Esophagus squamous epithelium (tissue), 5 donors: Measurements from ENCODE around the gene SCN3A. TPM values are rescaled to one million over a fixed set of nuclear protein-coding genes. Genes with fewer than 3 reads are reported as not detected.

Experiments used
- DNase-seq: peaks from one replicate; lab custom pipeline; 2025; lab: John Stamatoyannopoulos, UW
- H3K27ac ChIP-seq, 4 donors: fragments of 200-600 bp; sonication (generic); one replicate each; pipeline ENCODE4 v1.5.1; 2016 to 2019; ENCODE audit warnings: mild to moderate bottlenecking in 1 of 4
- H3K27me3 ChIP-seq, 4 donors: fragments of 200-600 bp; sonication (generic); 1 replicate in 3 of 4; 2 replicates in 1 of 4; pipeline versions ENCODE4 v1.5.1 to v1.6.0; 2017 to 2021; ENCODE audit warnings: antibody characterized with exemption in 1 of 4
- H3K36me3 ChIP-seq, 3 donors: fragments of 200-600 bp; sonication (generic); one replicate each; pipeline ENCODE4 v1.5.1; 2016 to 2019
- H3K4me1 ChIP-seq, 3 donors: fragments of 200-600 bp; sonication (generic); one replicate each; pipeline ENCODE4 v1.5.1; 2017 to 2019
- H3K4me3 ChIP-seq, 4 donors: fragments of 200-600 bp; sonication (generic); 1 replicate in 3 of 4; 2 replicates in 1 of 4; pipeline ENCODE4 v1.5.1; 2016 to 2019; ENCODE audit warnings: mild to moderate bottlenecking in 2 of 4, moderate library complexity in 1 of 4
- H3K9me3 ChIP-seq, 3 donors: fragments of 200-600 bp; sonication (generic); one replicate each; pipeline ENCODE4 v1.5.1; 2016 to 2019
- CTCF ChIP-seq, 6 experiments: fragments of 450-650 bp in 4 of 6; fragments of 200-600 bp in 2 of 6; sonication (generic) in 2 of 6; IDR thresholded peaks; one replicate each; pipeline ENCODE4 v1.5.1; 2016 to 2019; ENCODE audit warnings: antibody characterized with exemption in 6 of 6, mild to moderate bottlenecking in 4 of 6, moderate library complexity in 4 of 6
- POLR2A ChIP-seq, 4 donors: fragments of 450-650 bp; IDR thresholded peaks; one replicate each; pipeline ENCODE4 v1.6.1; 2017; ENCODE audit warnings: antibody characterized with exemption in 4 of 4, mild to moderate bottlenecking in 4 of 4, moderate library complexity in 3 of 4
- WGBS, 2 donors: methylation state at CpG; one replicate each; pipeline ENCODE4 v1.1.5; 2018; 5-methylcytosine and 5-hydroxymethylcytosine counted together
- intact Hi-C: fragments of 100-400 bp; cut with DNase I; formaldehyde crosslinking; loops from one replicate; pipeline ENCODE4 v1.15.0; 2022
- total RNA-seq, 4 donors: library from RNA; depleted of rRNA; stranded (reverse); fragments of >200 nt; gene quantifications; one replicate each; pipeline ENCODE4 v1.1.0, GENCODE V29; 2016
- donor health status: DM: yes; HTN: yes; CAD: no.

SCN3A gene
- under 1 TPM; 0.08 to 0.83 (median 0.45) TPM for total RNA-seq

GRCh38 chr2:165203689-165204559, at the start of gene SCN3A:
TSS of gene SCN3A (minus strand) at chr2:165204050. CDS start at chr2:165176394, 27,656 bp downstream.
- 19 to 23% methylated on average over 8 of the region's 8 CpGs for WGBS, 2 donors
- H3K27ac ChIP-seq, result no peak within 1 kb of the TSS
- H3K27me3 ChIP-seq, result no peaks in the 10 kb centered on the region
- no peak within 1 kb of the TSS for H3K4me3 ChIP-seq
- no peaks in the 10 kb centered on the region for H3K9me3 ChIP-seq
- H3K36me3 ChIP-seq, result no peaks in the 10 kb centered on the region
- intact Hi-C loops, result no loop called here
- no peaks in the 10 kb centered on the region for H3K4me1 ChIP-seq
- DNase-seq, result no peak
- no peak for TF ChIP-seq POLR2A (IDR thresholded peaks at IDR 0.05)
- peak; percentile 28 to 61 (median 34) for TF ChIP-seq CTCF (IDR thresholded peaks at IDR 0.05)

DNA sequence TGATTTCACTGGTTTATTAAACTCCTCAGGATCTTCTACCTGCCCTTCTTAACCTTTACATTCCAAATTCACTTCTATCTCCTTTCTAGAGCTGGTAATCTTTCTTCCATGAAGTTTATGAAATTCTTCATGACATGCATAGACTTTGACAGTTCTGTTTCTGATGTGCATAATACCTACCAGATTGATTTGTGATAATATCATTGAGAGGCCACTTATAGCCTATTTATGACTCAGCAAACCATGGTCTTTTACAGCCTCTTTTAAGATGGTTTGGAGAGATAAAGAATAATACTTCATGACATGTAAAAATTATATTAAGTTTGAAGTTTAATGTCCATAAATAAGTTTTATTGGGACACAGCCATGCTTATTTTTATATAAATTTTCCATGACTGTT, 49.3 kb upstream of the SCN3A start:
- Histone ChIP-seq H3K27ac (no peak overlapping the region), H3K9me3 (no peaks in the 10 kb centered on the region), H3K4me1 (no peaks in the 10 kb centered on the region), H3K36me3 (no peaks in the 10 kb centered on the region), H3K27me3 (no peaks in the 10 kb centered on the region), H3K4me3 (no peak overlapping the region)
- no peak for DNase-seq
- intact Hi-C loops, result no loop called here
- TF ChIP-seq CTCF (IDR thresholded peaks at IDR 0.05) (no peak), POLR2A (IDR thresholded peaks at IDR 0.05) (no peak)

- no peaks in the 10 kb centered on the region for H3K36me3 ChIP-seq
- TF ChIP-seq POLR2A (IDR thresholded peaks at IDR 0.05) (no peak), CTCF (IDR thresholded peaks at IDR 0.05) (no peak)
- no peak overlapping the region for H3K4me3 ChIP-seq
- H3K9me3 ChIP-seq, result no peaks in the 10 kb centered on the region
- 66 to 67% methylated on average over 4 of the region's 4 CpGs for WGBS, 2 donors
- no peak for DNase-seq
- no peak overlapping the region for H3K27ac ChIP-seq
- H3K4me1 ChIP-seq, result no peaks in the 10 kb centered on the region
- H3K27me3 ChIP-seq, result no peaks in the 10 kb centered on the region
- intact Hi-C loops, result no loop called here
These were observed 47.5 kb upstream of the SCN3A start for GRCh38 chr2:165251366-165251765.

- Histone ChIP-seq H3K27me3 (no peaks in the 10 kb centered on the region), H3K36me3 (no peaks in the 10 kb centered on the region), H3K4me1 (no peaks in the 10 kb centered on the region), H3K27ac (no peak overlapping the region), H3K4me3 (no peak overlapping the region), H3K9me3 (no peaks in the 10 kb centered on the region)
- no peak for DNase-seq
- intact Hi-C loops, result no loop called here
- TF ChIP-seq POLR2A (IDR thresholded peaks at IDR 0.05) (no peak), CTCF (IDR thresholded peaks at IDR 0.05) (no peak)
- WGBS, 2 donors, result 41 to 49% methylated on average over 2 of the region's 2 CpGs
These were observed 44.4 kb upstream of the SCN3A start for GRCh38 chr2:165248238-165248637.

DNA sequence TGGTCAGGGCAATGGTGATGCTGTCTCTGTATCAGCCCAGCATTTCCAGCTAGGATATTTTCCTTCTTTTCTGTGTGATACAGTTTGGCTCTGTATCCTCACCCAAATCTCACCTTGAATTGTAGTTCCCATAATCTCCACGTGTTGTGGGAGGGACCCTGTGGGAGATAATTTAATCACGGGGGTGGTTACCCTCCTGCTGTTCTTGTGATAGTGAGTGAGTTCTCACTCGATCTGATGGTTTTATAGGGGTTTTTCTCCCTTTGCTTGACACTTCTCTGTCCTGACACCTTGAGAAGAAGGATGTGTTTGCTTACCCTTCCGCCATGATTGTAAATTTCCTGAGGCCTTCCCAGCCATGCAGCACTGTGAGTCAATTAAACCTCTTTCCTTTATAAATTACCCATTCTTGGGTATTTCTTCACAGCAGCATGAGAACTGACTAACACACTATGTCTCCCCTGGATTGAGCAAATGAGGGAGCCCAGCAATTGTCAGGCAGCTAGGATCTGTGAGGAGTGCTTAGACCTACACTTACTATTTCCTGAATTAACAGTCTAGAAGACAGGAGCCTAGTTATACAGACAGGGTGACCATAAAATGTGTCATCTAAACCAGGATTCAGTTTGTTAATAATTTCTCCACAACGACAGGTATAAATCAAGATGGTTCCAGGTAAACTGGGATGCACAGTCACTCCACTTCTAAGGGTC, 41.4 kb upstream of the SCN3A start:
- no peaks in the 10 kb centered on the region for H3K36me3 ChIP-seq
- no peaks in the 10 kb centered on the region for H3K4me1 ChIP-seq
- H3K27ac ChIP-seq, result no peak overlapping the region
- no peak for DNase-seq
- H3K4me3 ChIP-seq, result no peak overlapping the region
- TF ChIP-seq CTCF (IDR thresholded peaks at IDR 0.05), result no peak
- TF ChIP-seq POLR2A (IDR thresholded peaks at IDR 0.05), result no peak
- 37 to 38% methylated on average over 5 of the region's 5 CpGs for WGBS, 2 donors
- no peaks in the 10 kb centered on the region for H3K9me3 ChIP-seq
- H3K27me3 ChIP-seq, result no peaks in the 10 kb centered on the region
- intact Hi-C loops, result no loop called here
